A549 treated with dexamethasone at 1 μM for 4 hours (cell line): ENCODE measurements around the gene KRTAP4-3. TPM values are rescaled to one million over a fixed set of nuclear protein-coding genes. Genes with fewer than 3 reads are reported as not detected.

Experiments used
- total RNA-seq: library from RNA; stranded (reverse); fragments of 200-300 nt; extraction: Qiagen RNA extraction; gene quantifications from 5 replicates; pipeline ENCODE4 v1.2.3, GENCODE V29; 2022

KRTAP4-3 gene
- total RNA-seq: not detected in 5 replicates

GRCh38 chr17:41168121-41168520 is at the start of gene KRTAP4-3:
Gene KRTAP4-3 (minus strand): TSS chr17:41168221. CDS start chr17:41168172, 49 bp downstream.

GRCh38 chr17:41189837-41190318 is 21.9 kb upstream of the KRTAP4-3 start, which contains the start of gene KRTAP9-1:
Gene KRTAP9-1 (plus strand): TSS chr17:41189887. CDS start chr17:41189887, 0 bp downstream.

GRCh38 chr17:41184480-41184961 is 16.5 kb upstream of the KRTAP4-3 start, which contains the start of gene KRTAP4-1:
Gene KRTAP4-1 (minus strand): TSS chr17:41184911. CDS start chr17:41184854, 57 bp downstream.

GRCh38 chr17:41177727-41178271 is 9.8 kb upstream of the KRTAP4-3 start, which contains the start of gene KRTAP4-2:
Gene KRTAP4-2 (minus strand): TSS chr17:41178221. CDS start chr17:41178164, 57 bp downstream.

GRCh38 chr17:41160648-41161047 is 7.4 kb downstream of the KRTAP4-3 start, which contains the start of gene KRTAP4-4:
Gene KRTAP4-4 (minus strand): TSS chr17:41160748. CDS start chr17:41160691, 57 bp downstream.

GRCh38 chr17:41149652-41149985 is 18.4 kb downstream of the KRTAP4-3 start, which contains the start of gene KRTAP4-5:
Gene KRTAP4-5 (minus strand): TSS chr17:41149825. CDS start chr17:41149767, 58 bp downstream.

GRCh38 chr17:41140360-41141131 is 27.5 kb downstream of the KRTAP4-3 start, which contains the start of gene KRTAP4-6:
Gene KRTAP4-6 (minus strand): TSS chr17:41140544. CDS start chr17:41140487, 57 bp downstream.

GRCh38 chr17:41123991-41124371 is 44.0 kb downstream of the KRTAP4-3 start, which contains the start of gene KRTAP4-12:
Gene KRTAP4-12 (minus strand): TSS chr17:41124182. CDS start chr17:41124122, 60 bp downstream.

GRCh38 chr17:41117846-41118386 is 50.1 kb downstream of the KRTAP4-3 start, which contains the start of gene KRTAP4-11:
Gene KRTAP4-11 (minus strand): TSS chr17:41118373. CDS start chr17:41118315, 58 bp downstream.

Other genes starting within 250 kb of the KRTAP4-3 start
- 0.07 to 0.18 TPM (median 0.08 TPM) in 5 replicates for gene KRT23, start 230.6 kb downstream of the KRTAP4-3 start, total RNA-seq
- gene KRT39, start 201.3 kb downstream of the KRTAP4-3 start, total RNA-seq: not detected in 5 replicates
- gene KRT40, start 183.9 kb downstream of the KRTAP4-3 start, total RNA-seq: not detected in 5 replicates
- gene KRTAP3-3, start 174.1 kb downstream of the KRTAP4-3 start, total RNA-seq: not detected in 5 replicates
- gene KRTAP3-2, start 168.3 kb downstream of the KRTAP4-3 start, total RNA-seq: 0.16 to 0.41 TPM (median 0.28 TPM) in 4 of 5 replicates, not detected in the other
- gene KRTAP3-1, start 159.1 kb downstream of the KRTAP4-3 start, total RNA-seq: not detected in 5 replicates
- gene KRTAP1-5, start 141.0 kb downstream of the KRTAP4-3 start, total RNA-seq: not detected in 5 replicates
- not detected in 5 replicates for gene KRTAP1-4, start 138.0 kb downstream of the KRTAP4-3 start, total RNA-seq
- gene KRTAP1-3, start 133.3 kb downstream of the KRTAP4-3 start, total RNA-seq: not detected in 5 replicates
- not detected in 5 replicates for gene KRTAP1-1, start 126.8 kb downstream of the KRTAP4-3 start, total RNA-seq
- not detected in 5 replicates for gene KRTAP2-1, start 120.9 kb downstream of the KRTAP4-3 start, total RNA-seq
- gene KRTAP2-2, start 113.0 kb downstream of the KRTAP4-3 start, total RNA-seq: not detected in 5 replicates
- 0.18 TPM in 1 of 5 replicates, not detected in the others for gene KRTAP2-3, start 108.1 kb downstream of the KRTAP4-3 start, total RNA-seq
- gene KRTAP2-4, start 102.3 kb downstream of the KRTAP4-3 start, total RNA-seq: not detected in 5 replicates
- not detected in 5 replicates for gene KRTAP4-7, start 84.1 kb downstream of the KRTAP4-3 start, total RNA-seq
- not detected in 5 replicates for gene KRTAP4-8, start 70.1 kb downstream of the KRTAP4-3 start, total RNA-seq
- not detected in 5 replicates for gene KRTAP4-16, start 66.0 kb downstream of the KRTAP4-3 start, total RNA-seq
- gene KRTAP4-9, start 62.8 kb downstream of the KRTAP4-3 start, total RNA-seq: not detected in 5 replicates
- gene KRTAP4-11, start 49.8 kb downstream of the KRTAP4-3 start, total RNA-seq: not detected in 5 replicates
- gene KRTAP4-12, start 44.0 kb downstream of the KRTAP4-3 start, total RNA-seq: not detected in 5 replicates
- gene KRTAP4-6, start 27.7 kb downstream of the KRTAP4-3 start, total RNA-seq: not detected in 5 replicates
- gene KRTAP4-5, start 18.4 kb downstream of the KRTAP4-3 start, total RNA-seq: not detected in 5 replicates
- gene KRTAP4-4, start 7.5 kb downstream of the KRTAP4-3 start, total RNA-seq: not detected in 5 replicates
- not detected in 5 replicates for gene KRTAP4-2, start 10.0 kb upstream of the KRTAP4-3 start, total RNA-seq
- gene KRTAP4-1, start 16.7 kb upstream of the KRTAP4-3 start, total RNA-seq: 0.14 to 0.25 TPM (median 0.24 TPM) in 3 of 5 replicates, not detected in the others
- gene KRTAP9-1, start 21.7 kb upstream of the KRTAP4-3 start, total RNA-seq: not detected in 5 replicates
- gene KRTAP9-2, start 58.4 kb upstream of the KRTAP4-3 start, total RNA-seq: not detected in 5 replicates
- gene KRTAP9-3, start 64.2 kb upstream of the KRTAP4-3 start, total RNA-seq: not detected in 5 replicates
- gene KRTAP9-8, start 69.8 kb upstream of the KRTAP4-3 start, total RNA-seq: not detected in 5 replicates
- not detected in 5 replicates for gene KRTAP9-4, start 81.5 kb upstream of the KRTAP4-3 start, total RNA-seq
- gene KRTAP9-9, start 87.2 kb upstream of the KRTAP4-3 start, total RNA-seq: not detected in 5 replicates
- not detected in 5 replicates for gene KRTAP9-6, start 97.2 kb upstream of the KRTAP4-3 start, total RNA-seq
- not detected in 5 replicates for gene KRTAP9-7, start 107.5 kb upstream of the KRTAP4-3 start, total RNA-seq
- gene KRTAP29-1, start 134.6 kb upstream of the KRTAP4-3 start, total RNA-seq: not detected in 5 replicates
- not detected in 5 replicates for gene KRTAP16-1, start 141.1 kb upstream of the KRTAP4-3 start, total RNA-seq
- not detected in 5 replicates for gene KRTAP17-1, start 147.5 kb upstream of the KRTAP4-3 start, total RNA-seq
- gene KRT33A, start 182.6 kb upstream of the KRTAP4-3 start, total RNA-seq: not detected in 5 replicates
- not detected in 5 replicates for gene KRT33B, start 201.6 kb upstream of the KRTAP4-3 start, total RNA-seq
- gene KRT34, start 214.1 kb upstream of the KRTAP4-3 start, total RNA-seq: 0.18 to 0.53 TPM (median 0.21 TPM) in 5 replicates
- 0.05 TPM in 1 of 5 replicates, not detected in the others for gene KRT31, start 229.4 kb upstream of the KRTAP4-3 start, total RNA-seq